ENCODE results near the gene NHLRC4. TPM values are rescaled to one million over a fixed set of nuclear protein-coding genes. Genes with fewer than 3 reads are reported as not detected.

Gene NHLRC4
- total and polyA plus RNA-seq, 2 of the 13 experiments (the other 11 are each of a cell fraction or from before 2014, with no cell fraction given): 0.40 to 0.59 TPM

- TF ChIP-seq, protein P1, sequence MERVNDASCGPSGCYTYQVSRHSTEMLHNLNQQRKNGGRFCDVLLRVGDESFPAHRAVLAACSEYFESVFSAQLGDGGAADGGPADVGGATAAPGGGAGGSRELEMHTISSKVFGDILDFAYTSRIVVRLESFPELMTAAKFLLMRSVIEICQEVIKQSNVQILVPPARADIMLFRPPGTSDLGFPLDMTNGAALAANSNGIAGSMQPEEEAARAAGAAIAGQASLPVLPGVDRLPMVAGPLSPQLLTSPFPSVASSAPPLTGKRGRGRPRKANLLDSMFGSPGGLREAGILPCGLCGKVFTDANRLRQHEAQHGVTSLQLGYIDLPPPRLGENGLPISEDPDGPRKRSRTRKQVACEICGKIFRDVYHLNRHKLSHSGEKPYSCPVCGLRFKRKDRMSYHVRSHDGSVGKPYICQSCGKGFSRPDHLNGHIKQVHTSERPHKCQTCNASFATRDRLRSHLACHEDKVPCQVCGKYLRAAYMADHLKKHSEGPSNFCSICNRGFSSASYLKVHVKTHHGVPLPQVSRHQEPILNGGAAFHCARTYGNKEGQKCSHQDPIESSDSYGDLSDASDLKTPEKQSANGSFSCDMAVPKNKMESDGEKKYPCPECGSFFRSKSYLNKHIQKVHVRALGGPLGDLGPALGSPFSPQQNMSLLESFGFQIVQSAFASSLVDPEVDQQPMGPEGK (CRISPR knock-in tag; IDR thresholded peaks at IDR 0.05): peak; percentile 37; the same call in 1 of the 2 replicates
- TF ChIP-seq NR1H2 (CRISPR knock-in tag; IDR thresholded peaks at IDR 0.05; ENCODE audit: borderline replicate concordance, low read depth) (no peak), SAFB2 (CRISPR knock-in tag; IDR thresholded peaks at IDR 0.05; ENCODE audit: borderline replicate concordance, low read depth) (peak; percentile 46; the same call in 1 of the 2 replicates), EED (CRISPR knock-in tag; IDR thresholded peaks at IDR 0.05) (no peak), ZNF430 (CRISPR knock-in tag; IDR thresholded peaks at IDR 0.05) (peak; percentile 50; the same call in 1 of the 2 replicates), ZNF451 (CRISPR knock-in tag; IDR thresholded peaks at IDR 0.05) (0 out of 2 replicates have a peak, but pooled peaks have one; percentile 56), XRCC5 (optimal IDR thresholded peaks at IDR 0.05; ENCODE audit: low read length) (peak; percentile 31)
- TF ChIP-seq, protein P2, sequence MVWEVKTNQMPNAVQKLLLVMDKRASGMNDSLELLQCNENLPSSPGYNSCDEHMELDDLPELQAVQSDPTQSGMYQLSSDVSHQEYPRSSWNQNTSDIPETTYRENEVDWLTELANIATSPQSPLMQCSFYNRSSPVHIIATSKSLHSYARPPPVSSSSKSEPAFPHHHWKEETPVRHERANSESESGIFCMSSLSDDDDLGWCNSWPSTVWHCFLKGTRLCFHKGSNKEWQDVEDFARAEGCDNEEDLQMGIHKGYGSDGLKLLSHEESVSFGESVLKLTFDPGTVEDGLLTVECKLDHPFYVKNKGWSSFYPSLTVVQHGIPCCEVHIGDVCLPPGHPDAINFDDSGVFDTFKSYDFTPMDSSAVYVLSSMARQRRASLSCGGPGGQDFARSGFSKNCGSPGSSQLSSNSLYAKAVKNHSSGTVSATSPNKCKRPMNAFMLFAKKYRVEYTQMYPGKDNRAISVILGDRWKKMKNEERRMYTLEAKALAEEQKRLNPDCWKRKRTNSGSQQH (CRISPR knock-in tag; IDR thresholded peaks at IDR 0.05; ENCODE audit: low read depth): 0 out of 2 replicates have a peak, but pooled peaks have one; percentile 37
Measured at GRCh38 chr16:528111-529011, 38.4 kb upstream of the NHLRC4 start (continued).
